GM12878 (cell line): ENCODE data around the gene DOCK9.

Experiments
- FOXK2 ChIP-seq: fragments of 450-650 bp; IDR thresholded peaks from 2 replicates; pipeline ENCODE4 v1.6.1; 2017; ENCODE audit warnings: mild to moderate bottlenecking, moderate library complexity
- HDAC6 ChIP-seq: fragments of 200-600 bp; sonication (generic); IDR thresholded peaks from one replicate; pipeline ENCODE4 v1.8.0; 2017; ENCODE audit warnings: antibody characterized with exemption; ENCODE audit not compliant: unreplicated experiment
- POLR2A ChIP-seq: IDR thresholded peaks from 2 replicates; pipeline ENCODE4 v1.6.1; 2011; ENCODE audit warnings: low read depth, mild to moderate bottlenecking, low read length
- SUZ12 ChIP-seq: fragments of 200-600 bp; sonication (generic); IDR thresholded peaks from one replicate; pipeline ENCODE4 v1.6.1; 2018; ENCODE audit warnings: antibody characterized with exemption, mild to moderate bottlenecking; ENCODE audit not compliant: unreplicated experiment
- TAF1 ChIP-seq: IDR thresholded peaks from 2 replicates; pipeline ENCODE4 v1.6.1; 2011; ENCODE audit warnings: mild to moderate bottlenecking, low read depth, low read length, borderline replicate concordance
- TF ChIP-seq, protein P1 (sequence below): IDR thresholded peaks from 2 replicates; pipeline ENCODE4 v1.6.1; 2011; ENCODE audit warnings: low read depth, mild to moderate bottlenecking, low read length, moderate library complexity, borderline replicate concordance; ENCODE audit errors: extremely low read depth
- TF ChIP-seq, protein P2 (sequence below), 3 experiments: IDR thresholded peaks in 2 of 3; conservative IDR thresholded peaks in 1 of 3; 2 replicates each; pipeline ENCODE4 v1.5.1; 2011; ENCODE audit warnings: low read depth in 3 of 3, low read length in 3 of 3, mild to moderate bottlenecking in 3 of 3, control low read depth in 2 of 3, moderate library complexity in 2 of 3, inconsistent platforms in 1 of 3, mixed read lengths in 1 of 3; ENCODE audit not compliant: control insufficient read depth in 2 of 3, insufficient read depth in 1 of 3; ENCODE audit errors: extremely low read depth in 1 of 3
- TF ChIP-seq, protein P3 (sequence below): IDR thresholded peaks from 2 replicates; pipeline ENCODE4 v1.6.1; 2012; ENCODE audit warnings: low read length, inconsistent platforms

DNA sequence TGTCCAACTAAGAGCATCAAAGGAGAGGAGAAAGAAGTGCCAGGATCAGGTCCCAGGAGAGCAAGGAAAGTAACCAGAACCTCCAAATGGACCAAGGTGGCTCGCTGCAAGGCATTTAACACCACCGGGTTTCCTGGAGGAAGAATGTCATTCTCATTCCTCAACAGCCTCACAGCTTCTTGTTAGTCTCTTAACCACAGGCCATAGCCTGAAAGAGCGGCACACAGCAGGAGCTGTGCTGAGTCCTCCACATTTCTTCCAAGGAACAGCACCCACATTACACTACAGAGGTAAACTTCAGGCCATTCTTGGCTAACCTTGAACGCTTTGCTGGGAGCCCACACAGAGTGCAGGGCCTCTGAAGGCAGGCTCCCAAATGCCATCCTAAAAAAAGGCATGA, 23.6 kb downstream of the DOCK9 start:
- TF ChIP-seq TAF1 (no peak), FOXK2 (no peak), HDAC6 (no peak), SUZ12 (no peak), POLR2A (no peak)
- TF ChIP-seq, protein P1, sequence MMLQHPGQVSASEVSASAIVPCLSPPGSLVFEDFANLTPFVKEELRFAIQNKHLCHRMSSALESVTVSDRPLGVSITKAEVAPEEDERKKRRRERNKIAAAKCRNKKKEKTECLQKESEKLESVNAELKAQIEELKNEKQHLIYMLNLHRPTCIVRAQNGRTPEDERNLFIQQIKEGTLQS: no peak
- TF ChIP-seq, protein P2, sequence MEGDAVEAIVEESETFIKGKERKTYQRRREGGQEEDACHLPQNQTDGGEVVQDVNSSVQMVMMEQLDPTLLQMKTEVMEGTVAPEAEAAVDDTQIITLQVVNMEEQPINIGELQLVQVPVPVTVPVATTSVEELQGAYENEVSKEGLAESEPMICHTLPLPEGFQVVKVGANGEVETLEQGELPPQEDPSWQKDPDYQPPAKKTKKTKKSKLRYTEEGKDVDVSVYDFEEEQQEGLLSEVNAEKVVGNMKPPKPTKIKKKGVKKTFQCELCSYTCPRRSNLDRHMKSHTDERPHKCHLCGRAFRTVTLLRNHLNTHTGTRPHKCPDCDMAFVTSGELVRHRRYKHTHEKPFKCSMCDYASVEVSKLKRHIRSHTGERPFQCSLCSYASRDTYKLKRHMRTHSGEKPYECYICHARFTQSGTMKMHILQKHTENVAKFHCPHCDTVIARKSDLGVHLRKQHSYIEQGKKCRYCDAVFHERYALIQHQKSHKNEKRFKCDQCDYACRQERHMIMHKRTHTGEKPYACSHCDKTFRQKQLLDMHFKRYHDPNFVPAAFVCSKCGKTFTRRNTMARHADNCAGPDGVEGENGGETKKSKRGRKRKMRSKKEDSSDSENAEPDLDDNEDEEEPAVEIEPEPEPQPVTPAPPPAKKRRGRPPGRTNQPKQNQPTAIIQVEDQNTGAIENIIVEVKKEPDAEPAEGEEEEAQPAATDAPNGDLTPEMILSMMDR (IDR thresholded peaks at IDR 0.05 in 2 of 3, conservative IDR thresholded peaks at IDR 0.05 in 1 of 3; ENCODE audit: control insufficient read depth in 2 of 3, extremely low read depth in 1 of 3, insufficient read depth in 1 of 3, low read depth in 3 of 3, low read length in 3 of 3): no peak
- TF ChIP-seq, protein P3, sequence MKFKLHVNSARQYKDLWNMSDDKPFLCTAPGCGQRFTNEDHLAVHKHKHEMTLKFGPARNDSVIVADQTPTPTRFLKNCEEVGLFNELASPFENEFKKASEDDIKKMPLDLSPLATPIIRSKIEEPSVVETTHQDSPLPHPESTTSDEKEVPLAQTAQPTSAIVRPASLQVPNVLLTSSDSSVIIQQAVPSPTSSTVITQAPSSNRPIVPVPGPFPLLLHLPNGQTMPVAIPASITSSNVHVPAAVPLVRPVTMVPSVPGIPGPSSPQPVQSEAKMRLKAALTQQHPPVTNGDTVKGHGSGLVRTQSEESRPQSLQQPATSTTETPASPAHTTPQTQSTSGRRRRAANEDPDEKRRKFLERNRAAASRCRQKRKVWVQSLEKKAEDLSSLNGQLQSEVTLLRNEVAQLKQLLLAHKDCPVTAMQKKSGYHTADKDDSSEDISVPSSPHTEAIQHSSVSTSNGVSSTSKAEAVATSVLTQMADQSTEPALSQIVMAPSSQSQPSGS: no peak
